Fibroblast of lung (primary cell): ENCODE measurements around the gene SLC26A8. TPM values are rescaled to one million over a fixed set of nuclear protein-coding genes. Genes with fewer than 3 reads are reported as not detected.
A peak's percentile ranks its signal among the peaks of the same experiment; 100 is the strongest.

Experiments
- DNase-seq, 2 donors: peaks; one replicate each; pipeline versions ENCODE4 v3.0.0 to v3.0.0-alpha.2; 2010; ENCODE audit warnings: low read depth in 2 of 2
- H2AFZ ChIP-seq: 2 replicates; pipeline ENCODE4 v1.5.1; 2012; ENCODE audit warnings: low read length, control low read depth, inconsistent platforms
- H3K27ac ChIP-seq: 2 replicates; pipeline ENCODE4 v1.5.1; 2011; ENCODE audit warnings: low read length, control low read depth; ENCODE audit not compliant: insufficient read depth
- H3K27me3 ChIP-seq: 2 replicates; pipeline ENCODE4 v1.5.1; 2011; ENCODE audit warnings: mild to moderate bottlenecking, low read length; ENCODE audit not compliant: control insufficient read depth, insufficient read depth
- H3K36me3 ChIP-seq: 2 replicates; pipeline ENCODE4 v1.5.1; 2011; ENCODE audit warnings: low read length; ENCODE audit not compliant: control insufficient read depth, insufficient read depth
- H3K4me1 ChIP-seq: 2 replicates; pipeline ENCODE4 v1.5.1; 2011; ENCODE audit warnings: low read length; ENCODE audit not compliant: control insufficient read depth, insufficient read depth; ENCODE audit errors: extremely low read depth
- H3K4me2 ChIP-seq: 2 replicates; pipeline ENCODE4 v1.5.1; 2011; ENCODE audit warnings: low read length, control low read depth; ENCODE audit not compliant: insufficient read depth; ENCODE audit errors: extremely low read depth
- H3K4me3 ChIP-seq, 4 experiments: fragments of 200-600 bp in 1 of 4; sonication (generic) in 1 of 4; replicated peaks in 1 of 4; 2 replicates each; pipeline ENCODE4 v1.5.1; 2011 to 2016; ENCODE audit warnings: low read length in 4 of 4, low read depth in 3 of 4, mild to moderate bottlenecking in 3 of 4, control low read depth in 2 of 4, inconsistent platforms in 1 of 4, mixed read lengths in 1 of 4; ENCODE audit not compliant: insufficient read depth in 1 of 4; ENCODE audit errors: control extremely low read depth in 1 of 4
- H3K79me2 ChIP-seq: 2 replicates; pipeline ENCODE4 v1.5.1; 2012; ENCODE audit warnings: mild to moderate bottlenecking, low read length, inconsistent platforms; ENCODE audit not compliant: control insufficient read depth, insufficient read depth
- H3K9ac ChIP-seq: 2 replicates; pipeline ENCODE4 v1.5.1; 2011; ENCODE audit warnings: mild to moderate bottlenecking, low read length, control low read depth; ENCODE audit not compliant: insufficient read depth
- H3K9me3 ChIP-seq: 2 replicates; pipeline ENCODE4 v1.5.1; 2012; ENCODE audit warnings: low read depth, low read length; ENCODE audit not compliant: control insufficient read depth, insufficient read depth
- H4K20me1 ChIP-seq: 2 replicates; pipeline ENCODE4 v1.5.1; 2011; ENCODE audit warnings: low read length; ENCODE audit not compliant: control insufficient read depth, insufficient read depth; ENCODE audit errors: extremely low read depth
- EZH2 ChIP-seq: IDR thresholded peaks from 2 replicates; pipeline ENCODE4 v1.5.1; 2012; ENCODE audit warnings: low read length, control low read depth, mild to moderate bottlenecking; ENCODE audit errors: missing control alignments
- polyA plus RNA-seq, 2 donors: library from polyadenylated mRNA; depleted of rRNA in 1 of 2; stranded (reverse) in 1 of 2; unstranded in 1 of 2; fragments of >200 nt; gene quantifications; 2 replicates each; pipeline ENCODE4 v1.2.1, GENCODE V29; 2011 to 2012; ENCODE audit warnings: missing spikeins in 1 of 2
- total RNA-seq: library from RNA; depleted of rRNA; stranded (reverse); fragments of >200 nt; gene quantifications from 2 replicates; pipeline ENCODE4 v1.2.1, GENCODE V29; 2014
- TF ChIP-seq, protein P1 (sequence below), 2 donors: IDR thresholded peaks in 1 of 2; conservative IDR thresholded peaks in 1 of 2; 1 replicate in 1 of 2; 2 replicates in 1 of 2; pipeline ENCODE4 v1.5.1; 2011 to 2012; ENCODE audit warnings: low read length in 2 of 2, control low read depth in 1 of 2, inconsistent platforms in 1 of 2, low read depth in 1 of 2, mild to moderate bottlenecking in 1 of 2

The SLC26A8 gene
- total and polyA plus RNA-seq, 2 donors (not counting 1 experiment from before 2014, with no cell fraction given) = not detected

- no peak overlapping the region for H3K4me3 ChIP-seq
- no peaks in the 10 kb centered on the region for H3K9me3 ChIP-seq
- H3K9ac ChIP-seq = no peak overlapping the region
- no peaks in the 10 kb centered on the region for H4K20me1 ChIP-seq
- peak overlapping the region; percentile 71 for H3K4me2 ChIP-seq
- peaks cover 10% of the 10 kb centered on the region for H3K4me1 ChIP-seq
- no peaks in the 10 kb centered on the region for H3K36me3 ChIP-seq
- H3K27me3 ChIP-seq = no peaks in the 10 kb centered on the region
- H2AFZ ChIP-seq = no peak overlapping the region
- no peak for TF ChIP-seq EZH2
- TF ChIP-seq, protein P1, sequence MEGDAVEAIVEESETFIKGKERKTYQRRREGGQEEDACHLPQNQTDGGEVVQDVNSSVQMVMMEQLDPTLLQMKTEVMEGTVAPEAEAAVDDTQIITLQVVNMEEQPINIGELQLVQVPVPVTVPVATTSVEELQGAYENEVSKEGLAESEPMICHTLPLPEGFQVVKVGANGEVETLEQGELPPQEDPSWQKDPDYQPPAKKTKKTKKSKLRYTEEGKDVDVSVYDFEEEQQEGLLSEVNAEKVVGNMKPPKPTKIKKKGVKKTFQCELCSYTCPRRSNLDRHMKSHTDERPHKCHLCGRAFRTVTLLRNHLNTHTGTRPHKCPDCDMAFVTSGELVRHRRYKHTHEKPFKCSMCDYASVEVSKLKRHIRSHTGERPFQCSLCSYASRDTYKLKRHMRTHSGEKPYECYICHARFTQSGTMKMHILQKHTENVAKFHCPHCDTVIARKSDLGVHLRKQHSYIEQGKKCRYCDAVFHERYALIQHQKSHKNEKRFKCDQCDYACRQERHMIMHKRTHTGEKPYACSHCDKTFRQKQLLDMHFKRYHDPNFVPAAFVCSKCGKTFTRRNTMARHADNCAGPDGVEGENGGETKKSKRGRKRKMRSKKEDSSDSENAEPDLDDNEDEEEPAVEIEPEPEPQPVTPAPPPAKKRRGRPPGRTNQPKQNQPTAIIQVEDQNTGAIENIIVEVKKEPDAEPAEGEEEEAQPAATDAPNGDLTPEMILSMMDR (conservative IDR thresholded peaks at IDR 0.05 in 1 of 2, IDR thresholded peaks at IDR 0.05 in 1 of 2; ENCODE audit: low read depth in 1 of 2, low read length in 2 of 2) = no peak
- peaks cover 28% of the 10 kb centered on the region for H3K79me2 ChIP-seq
- H3K27ac ChIP-seq = no peak overlapping the region
- peak; percentile 43 to 75 for DNase-seq
These were observed 955 bp upstream of the SLC26A8 start for GRCh38 chr6:36025260-36025931.

GRCh38 chr6:36020154-36020553 is 4.3 kb downstream of the SLC26A8 start:
- H3K27me3 ChIP-seq = no peaks in the 10 kb centered on the region
- H3K79me2 ChIP-seq = no peaks in the 10 kb centered on the region
- TF ChIP-seq, protein P1 (conservative IDR thresholded peaks at IDR 0.05 in 1 of 2, IDR thresholded peaks at IDR 0.05 in 1 of 2; ENCODE audit: low read depth in 1 of 2, low read length in 2 of 2) = no peak
- no peak for TF ChIP-seq EZH2
- H3K4me1 ChIP-seq = no peaks in the 10 kb centered on the region
- H3K9me3 ChIP-seq = no peaks in the 10 kb centered on the region
- no peaks in the 10 kb centered on the region for H3K36me3 ChIP-seq
- no peaks in the 10 kb centered on the region for H4K20me1 ChIP-seq
- H3K9ac ChIP-seq = no peak overlapping the region
- H3K27ac ChIP-seq = no peak overlapping the region
- no peak overlapping the region for H3K4me3 ChIP-seq
- H2AFZ ChIP-seq = no peak overlapping the region
- no peak overlapping the region for H3K4me2 ChIP-seq
- no peak for DNase-seq

DNA sequence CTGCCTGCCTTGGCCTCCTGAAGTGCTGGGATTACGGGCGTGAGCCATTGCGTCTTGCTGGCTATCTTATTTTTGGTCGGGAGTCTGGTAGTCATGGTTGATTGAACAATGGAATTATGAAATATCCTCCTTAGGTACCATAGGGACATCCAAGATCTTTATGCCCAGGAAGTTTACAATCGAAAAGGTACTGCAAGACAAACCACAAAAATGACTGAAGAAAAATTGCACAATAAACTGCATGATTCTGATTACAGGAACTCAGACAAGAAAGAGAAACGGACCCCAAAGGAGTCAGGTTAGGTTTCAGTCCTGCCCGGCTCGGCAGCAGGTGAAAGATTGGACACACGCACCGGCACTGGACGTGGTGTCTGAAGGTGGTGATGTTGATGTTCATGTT is 5.3 kb downstream of the SLC26A8 start:
- Histone ChIP-seq H3K9ac (no peak overlapping the region), H3K4me3 (no peak overlapping the region), H4K20me1 (no peaks in the 10 kb centered on the region), H3K36me3 (no peaks in the 10 kb centered on the region), H3K27me3 (no peaks in the 10 kb centered on the region), H3K9me3 (no peaks in the 10 kb centered on the region), H3K27ac (no peak overlapping the region), H3K4me1 (no peaks in the 10 kb centered on the region), H3K4me2 (no peak overlapping the region), H2AFZ (no peak overlapping the region), H3K79me2 (no peaks in the 10 kb centered on the region)
- no peak for DNase-seq
- TF ChIP-seq EZH2 = no peak
- TF ChIP-seq, protein P1 (conservative IDR thresholded peaks at IDR 0.05 in 1 of 2, IDR thresholded peaks at IDR 0.05 in 1 of 2; ENCODE audit: low read depth in 1 of 2, low read length in 2 of 2) = no peak
